HT-29 (cell line): ENCODE data around the gene HOXA11. TPM values are rescaled to one million over a fixed set of nuclear protein-coding genes. Genes with fewer than 3 reads are reported as not detected.

ENCODE experiments used
- DNase-seq: peaks from one replicate; pipeline ENCODE4 v3.0.0-alpha.2; 2015; ENCODE audit warnings: low spot score
- total RNA-seq: library from RNA; depleted of rRNA; stranded (reverse); fragments of >200 nt; shearing (Covaris generic); gene quantifications from 2 replicates; pipeline ENCODE4 v1.2.3, GENCODE V29; 2014

HOXA11 gene
- total RNA-seq, 1 experiment from 2014 or later: 67.7 TPM

DNA sequence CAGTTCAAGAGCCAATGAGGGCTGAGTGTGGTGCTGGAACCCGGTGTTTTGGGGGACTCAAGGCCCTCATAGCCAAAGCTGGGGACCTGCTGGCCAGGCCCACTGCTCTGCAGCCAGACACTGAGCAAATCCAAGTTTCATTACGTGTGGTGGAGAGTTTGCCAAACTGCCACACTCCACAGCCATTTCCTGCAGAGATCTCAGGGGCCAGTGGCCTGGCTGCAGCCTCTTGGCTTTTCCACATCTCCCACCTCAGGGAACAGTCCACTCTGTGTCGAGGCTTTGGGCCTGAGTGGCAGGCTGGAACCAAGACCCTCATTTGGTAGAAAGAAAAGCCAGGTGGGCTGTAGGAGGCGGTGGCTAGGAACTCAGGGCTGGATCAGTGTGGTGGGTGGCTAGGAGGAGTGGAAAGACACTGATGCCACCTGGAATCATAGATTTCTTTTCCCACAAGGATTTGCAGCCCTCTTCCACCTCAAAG is 3.2 kb downstream of the HOXA11 start:
- DNase-seq: peak; percentile 65

- peak; percentile 66 for DNase-seq
Observed at GRCh38 chr7:27180431-27181420, 4.3 kb downstream of the HOXA11 start.

- peak; percentile 71 for DNase-seq
Observed at GRCh38 chr7:27179503-27180430, 5.3 kb downstream of the HOXA11 start.

DNA sequence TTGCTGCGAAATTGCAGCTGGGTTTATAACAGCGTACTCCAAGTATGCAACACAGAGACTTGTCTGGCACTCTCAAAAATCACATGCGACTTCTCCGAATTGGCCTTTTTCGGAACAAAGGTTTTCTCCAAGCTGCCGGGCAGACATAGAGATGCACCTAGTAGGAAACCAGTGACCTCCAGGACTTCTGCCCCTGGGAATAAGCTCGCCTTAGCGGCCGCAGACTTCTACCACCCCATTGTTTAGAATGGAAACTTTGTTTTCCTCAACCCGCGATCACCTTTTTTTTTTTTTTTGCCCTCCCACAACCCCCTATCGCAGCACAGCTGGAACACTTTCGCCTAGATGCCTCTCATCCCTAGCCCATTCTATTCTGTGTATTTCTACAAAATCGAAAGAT is 6.0 kb downstream of the HOXA11 start:
- peak; percentile 61 for DNase-seq

- DNase-seq: no peak
Observed at GRCh38 chr7:27178366-27178765, 6.7 kb downstream of the HOXA11 start.

GRCh38 chr7:27177795-27178320 is 7.2 kb downstream of the HOXA11 start:
- DNase-seq: peak; percentile 80

DNA sequence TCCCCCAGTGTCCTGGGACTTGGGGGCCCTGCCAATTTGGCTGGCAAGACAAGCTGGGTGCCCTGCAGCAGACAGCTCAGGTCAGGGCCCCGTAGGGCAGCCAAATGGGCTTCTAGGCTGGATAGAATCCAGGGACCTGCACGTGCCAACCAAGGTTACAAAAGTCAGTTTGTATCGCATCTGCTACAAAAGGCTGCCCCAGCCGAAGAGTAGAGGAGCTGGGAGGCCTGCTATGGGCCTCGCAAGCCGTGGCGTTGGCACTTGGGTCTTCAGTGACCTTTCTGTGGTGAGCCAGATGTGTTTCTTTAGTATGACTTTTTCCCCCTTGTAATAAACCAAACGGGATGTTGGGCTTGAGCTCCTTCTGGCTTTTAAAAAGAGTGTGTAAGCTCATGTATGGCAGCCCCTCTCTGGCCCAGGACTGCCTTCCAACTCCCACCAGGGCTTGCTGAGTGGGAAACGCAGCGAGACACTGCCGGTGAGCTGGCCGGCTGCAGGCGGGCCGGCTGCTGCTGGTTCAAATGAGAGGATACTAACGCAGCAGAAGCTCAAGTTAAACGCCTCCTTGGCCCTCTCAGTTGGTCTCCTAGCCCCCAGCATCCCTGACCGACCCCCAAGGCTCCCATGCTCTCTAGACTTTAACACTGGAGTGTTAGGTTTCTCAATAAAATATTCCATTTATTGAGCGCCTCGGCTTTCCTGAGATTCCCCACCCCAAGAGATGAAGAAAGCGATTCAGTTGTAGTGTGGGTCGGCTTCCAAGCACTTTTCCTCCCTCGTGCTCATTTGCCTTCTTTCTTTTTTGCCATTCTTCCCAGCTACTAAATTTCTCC is 7.9 kb downstream of the HOXA11 start:
- DNase-seq: peak; percentile 83

- DNase-seq: no peak
Observed at GRCh38 chr7:27176524-27176845, 8.5 kb downstream of the HOXA11 start.

DNA sequence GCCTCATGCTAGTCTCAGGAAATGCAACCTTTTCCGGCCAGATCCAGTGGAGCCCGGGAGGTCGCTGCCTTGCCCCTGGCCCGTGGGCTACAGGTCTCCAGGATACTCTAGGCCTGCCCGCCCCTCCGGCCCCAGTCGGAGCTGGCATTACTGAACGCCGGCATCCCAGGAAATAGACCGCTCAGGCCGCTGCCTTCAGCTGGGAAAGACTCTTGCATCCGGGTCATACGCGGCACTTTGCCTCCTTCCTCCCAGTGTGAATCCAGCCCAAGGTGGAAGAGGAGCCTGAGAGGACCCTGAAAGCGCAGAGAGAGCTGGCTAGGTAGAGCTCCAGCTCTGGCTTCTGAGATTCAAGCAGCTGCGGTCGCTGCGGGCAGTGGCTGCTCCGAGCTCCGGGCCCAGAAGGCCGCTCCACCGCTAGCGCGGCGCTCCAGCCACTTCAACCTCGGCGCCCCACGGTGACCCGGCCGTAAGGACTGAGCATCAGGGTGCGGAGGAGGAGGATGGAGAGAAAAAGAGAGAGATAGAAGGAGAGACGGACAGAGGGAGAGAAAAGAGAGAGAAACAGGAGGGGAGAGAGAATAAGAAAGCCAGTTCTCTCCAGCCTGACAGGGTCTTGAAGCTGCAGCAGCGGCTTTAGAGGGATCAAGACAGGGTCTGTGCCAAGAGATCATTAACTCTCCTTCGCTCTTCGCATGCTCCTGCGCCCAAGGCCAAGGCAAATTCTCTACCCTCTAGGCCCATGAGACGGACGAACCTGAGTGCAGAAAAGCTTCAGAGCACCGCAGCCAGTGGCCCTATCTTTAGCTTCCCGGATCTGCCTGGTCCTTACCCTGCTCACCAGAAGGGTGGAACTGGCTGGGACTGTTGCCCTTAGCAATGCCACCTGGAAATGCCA is 9.2 kb downstream of the HOXA11 start:
- no peak for DNase-seq

DNA sequence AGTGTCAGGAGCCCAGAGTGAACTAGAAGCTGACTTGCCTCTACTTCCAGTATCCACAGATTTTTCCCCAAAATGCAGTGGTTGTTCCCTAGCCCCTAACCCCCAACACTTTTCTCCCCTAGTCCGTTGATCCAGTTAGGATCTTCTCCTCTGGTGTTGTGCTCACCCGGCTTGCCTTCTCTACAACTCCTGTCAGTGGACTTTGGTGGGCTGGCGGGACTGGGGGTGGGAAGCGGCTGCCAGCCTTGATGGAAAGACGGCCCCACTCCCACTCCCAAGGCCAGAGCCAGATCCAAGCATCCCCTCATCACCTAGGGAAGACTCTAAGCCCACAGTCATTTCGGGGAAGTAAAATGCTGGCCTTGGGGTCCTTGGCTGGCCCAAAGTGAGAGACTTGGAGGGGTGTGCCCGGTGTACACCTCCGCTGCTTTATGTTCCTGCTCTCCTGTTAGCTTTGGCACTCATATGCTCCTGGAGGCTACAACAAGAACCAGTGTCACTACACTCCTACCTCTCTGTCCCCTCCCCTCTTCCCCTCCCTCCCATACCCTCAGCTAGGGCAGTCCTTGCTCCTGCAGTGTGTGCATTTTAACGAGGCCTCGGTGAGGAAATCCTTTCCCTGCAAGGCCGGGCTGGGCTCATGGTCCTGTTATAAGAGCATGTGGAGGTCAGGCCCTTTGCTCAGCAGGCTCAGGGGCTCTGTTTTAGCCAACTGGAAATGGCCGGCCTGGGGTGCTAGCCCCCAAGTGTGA is 10.0 kb downstream of the HOXA11 start:
- peak; percentile 95 for DNase-seq

- DNase-seq: peak; percentile 90
Observed at GRCh38 chr7:27173956-27174873, 10.8 kb downstream of the HOXA11 start, which contains the start of gene HOXA10. Gene HOXA10, minus strand, starts transcription at chr7:27174320. Its CDS starts 14 bp downstream, at chr7:27174306.

- DNase-seq: no peak
Observed at GRCh38 chr7:27173511-27173955, 11.5 kb downstream of the HOXA11 start.

DNA sequence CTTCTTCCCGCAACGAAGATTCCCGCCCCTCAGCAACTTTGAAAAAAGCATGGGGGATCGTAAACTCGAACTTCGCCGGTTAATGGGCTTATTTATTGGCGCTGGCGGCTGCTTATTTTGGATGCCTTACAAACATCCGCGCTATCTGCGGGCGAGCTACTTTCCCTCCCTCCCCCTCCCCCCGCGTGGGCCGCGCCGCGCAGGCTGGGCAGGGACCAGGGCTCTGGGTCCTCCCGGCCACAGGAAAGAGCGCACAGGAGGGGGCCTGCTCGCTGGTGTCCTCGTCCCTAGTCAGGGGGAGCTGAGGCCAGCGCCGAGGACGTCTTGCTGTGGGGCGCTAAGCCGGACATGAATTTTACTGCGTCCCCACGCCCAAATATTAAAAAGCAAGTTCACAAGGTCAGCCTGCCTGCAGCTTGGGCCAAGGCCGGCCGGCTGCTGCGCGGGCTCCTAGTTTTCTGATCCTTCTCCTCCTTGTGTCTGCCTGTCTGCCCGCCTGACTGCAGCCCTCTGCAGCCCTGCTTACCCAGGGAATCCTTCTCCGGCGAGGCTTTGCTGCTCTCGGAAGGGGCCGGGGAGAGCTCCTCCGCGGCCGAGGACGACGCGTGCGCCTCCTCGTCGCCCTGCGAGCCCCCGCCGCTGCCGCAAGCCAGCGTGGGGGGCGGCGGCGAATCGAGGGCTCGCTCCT is 12.1 kb downstream of the HOXA11 start:
- DNase-seq: no peak

DNA sequence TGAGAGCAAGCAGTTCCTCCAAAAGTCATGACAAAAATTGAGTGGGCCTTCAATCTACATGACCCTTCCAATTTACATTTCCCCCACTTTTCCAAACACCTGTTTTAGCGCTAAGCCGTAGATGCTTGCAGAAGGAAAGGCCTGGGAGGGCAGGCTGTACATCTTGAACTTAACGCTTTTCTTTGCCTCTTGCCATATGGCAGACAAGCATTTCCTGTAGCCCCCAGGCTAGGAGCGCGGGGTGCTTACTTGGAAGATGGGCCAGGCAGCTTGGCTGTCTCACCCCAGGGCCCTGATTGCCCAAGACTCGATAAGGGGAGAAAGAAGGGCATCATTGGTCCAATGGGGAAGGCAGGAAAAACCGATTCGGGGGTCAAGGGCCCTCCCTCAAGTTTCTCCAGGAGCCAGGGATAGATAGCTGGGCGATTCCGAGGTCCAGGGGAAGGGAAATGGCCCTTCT is 12.7 kb downstream of the HOXA11 start:
- no peak for DNase-seq

DNA sequence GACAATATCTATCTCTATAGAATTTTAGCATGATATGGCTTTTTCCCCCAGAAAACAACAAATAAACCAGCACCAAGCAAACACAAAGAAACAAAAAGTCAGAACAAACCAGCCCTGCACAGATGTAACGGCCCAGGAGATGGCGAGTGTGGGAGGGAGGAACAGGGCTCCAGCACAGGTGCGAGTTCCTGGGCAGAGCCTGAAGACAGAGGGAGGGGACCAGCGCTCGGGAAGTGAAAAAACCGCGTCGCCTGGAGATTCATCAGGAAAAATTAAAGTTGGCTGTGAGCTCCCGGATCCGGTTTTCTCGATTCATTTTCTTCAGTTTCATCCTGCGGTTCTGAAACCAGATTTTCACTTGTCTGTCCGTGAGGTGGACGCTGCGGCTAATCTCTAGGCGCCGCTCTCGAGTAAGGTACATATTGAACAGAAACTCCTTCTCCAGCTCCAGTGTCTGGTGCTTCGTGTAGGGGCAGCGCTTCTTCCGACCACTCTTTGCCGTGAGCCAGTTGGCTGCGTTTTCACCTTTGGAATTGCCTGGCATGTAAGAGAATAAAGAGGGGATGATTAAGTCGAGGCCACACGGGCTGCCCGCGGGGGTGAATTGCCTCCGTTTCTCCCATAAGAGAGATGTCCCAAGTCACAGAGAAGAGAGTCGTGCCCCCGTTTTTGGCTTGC is 13.3 kb downstream of the HOXA11 start:
- DNase-seq: no peak

- DNase-seq: no peak
Observed at GRCh38 chr7:27171325-27171636, 13.8 kb downstream of the HOXA11 start.
